ENCODE data around the gene CCDC3.

DNA sequence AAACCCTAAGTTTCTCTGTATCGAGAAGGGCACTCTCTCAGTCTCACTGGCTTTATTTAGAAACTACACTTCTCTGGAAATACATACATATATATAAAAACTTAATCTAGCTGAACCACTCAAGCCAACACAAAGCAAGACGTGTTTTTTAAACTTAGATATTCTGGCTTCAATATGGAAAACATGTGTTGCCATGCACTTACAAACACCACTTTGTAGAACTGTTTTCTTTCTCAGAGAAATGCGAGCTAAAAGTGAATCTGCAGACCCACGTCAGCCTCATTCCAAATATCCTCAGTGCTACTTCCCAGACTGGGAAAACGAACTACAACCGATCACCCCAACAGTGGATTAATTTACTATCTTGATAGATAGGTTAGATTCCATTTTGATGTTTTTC, 1.7 kb downstream of the CCDC3 start:
- TF ChIP-seq, protein P1, sequence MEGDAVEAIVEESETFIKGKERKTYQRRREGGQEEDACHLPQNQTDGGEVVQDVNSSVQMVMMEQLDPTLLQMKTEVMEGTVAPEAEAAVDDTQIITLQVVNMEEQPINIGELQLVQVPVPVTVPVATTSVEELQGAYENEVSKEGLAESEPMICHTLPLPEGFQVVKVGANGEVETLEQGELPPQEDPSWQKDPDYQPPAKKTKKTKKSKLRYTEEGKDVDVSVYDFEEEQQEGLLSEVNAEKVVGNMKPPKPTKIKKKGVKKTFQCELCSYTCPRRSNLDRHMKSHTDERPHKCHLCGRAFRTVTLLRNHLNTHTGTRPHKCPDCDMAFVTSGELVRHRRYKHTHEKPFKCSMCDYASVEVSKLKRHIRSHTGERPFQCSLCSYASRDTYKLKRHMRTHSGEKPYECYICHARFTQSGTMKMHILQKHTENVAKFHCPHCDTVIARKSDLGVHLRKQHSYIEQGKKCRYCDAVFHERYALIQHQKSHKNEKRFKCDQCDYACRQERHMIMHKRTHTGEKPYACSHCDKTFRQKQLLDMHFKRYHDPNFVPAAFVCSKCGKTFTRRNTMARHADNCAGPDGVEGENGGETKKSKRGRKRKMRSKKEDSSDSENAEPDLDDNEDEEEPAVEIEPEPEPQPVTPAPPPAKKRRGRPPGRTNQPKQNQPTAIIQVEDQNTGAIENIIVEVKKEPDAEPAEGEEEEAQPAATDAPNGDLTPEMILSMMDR (IDR thresholded peaks at IDR 0.05), result no peak
- TF ChIP-seq POLR2A (IDR thresholded peaks at IDR 0.05), result no peak
